Activated CD8-positive, alpha-beta T cell treated with anti-CD3 and anti-CD28 coated beads for 36 hours (primary cell): ENCODE measurements around the gene BRINP3. TPM values are rescaled to one million over a fixed set of nuclear protein-coding genes. Genes with fewer than 3 reads are reported as not detected.

Source experiments
- ATAC-seq: fragments of 200-7000 bp; cut with Tn5 transposase; one replicate; pipeline ENCODE4 v1.10.0; 2021; ENCODE audit warnings: mild to moderate bottlenecking, moderate library complexity
- CTCF ChIA-PET: fragments of 350-600 bp; sonication (Branson Sonifier 250); formaldehyde crosslinking; loops from one replicate; lab custom pipeline; 2021; ENCODE audit warnings: antibody characterized with exemption; lab: Charles Lee
- POLR2A ChIA-PET: fragments of 350-600 bp; sonication (Branson Sonifier 250); formaldehyde crosslinking; loops from one replicate; lab custom pipeline; 2021; ENCODE audit warnings: antibody characterized with exemption; lab: Charles Lee
- DNase-seq: peaks from one replicate; pipeline ENCODE4 v3.0.0-alpha.2; 2020
- H3K27ac Mint-ChIP-seq: one replicate; pipeline ENCODE4 v1.8.0; 2021; ENCODE audit warnings: mild to moderate bottlenecking, mixed read lengths
- H3K27me3 Mint-ChIP-seq: one replicate; pipeline ENCODE4 v1.8.0; 2021; ENCODE audit warnings: mixed read lengths
- H3K36me3 Mint-ChIP-seq: one replicate; pipeline ENCODE4 v1.8.0; 2021; ENCODE audit warnings: low read depth, mixed read lengths
- H3K4me1 Mint-ChIP-seq: one replicate; pipeline ENCODE4 v1.8.0; 2021; ENCODE audit warnings: low read depth, mixed read lengths
- H3K4me3 Mint-ChIP-seq: one replicate; pipeline ENCODE4 v1.8.0; 2021; ENCODE audit warnings: mild to moderate bottlenecking, moderate library complexity, mixed read lengths
- H3K9me3 Mint-ChIP-seq: one replicate; pipeline ENCODE4 v1.8.0; 2021; ENCODE audit warnings: mixed read lengths
- intact Hi-C: fragments of 100-400 bp; cut with micrococcal nuclease; formaldehyde crosslinking; loops from one replicate; pipeline ENCODE4 v1.10.0; 2022
- total RNA-seq, 2 experiments: library from RNA; stranded (reverse); gene quantifications; one replicate each; pipeline ENCODE4 v1.2.3, GENCODE V29; 2021
- TF ChIP-seq, protein P1 (sequence below): fragments of 200-600 bp; IDR thresholded peaks from one replicate; pipeline ENCODE4 v1.8.0; 2022; ENCODE audit warnings: antibody characterized with exemption, mild to moderate bottlenecking

BRINP3 gene
- total RNA-seq, 2 experiments from 2014 or later: not detected

GRCh38 chr1:190377294-190377693 is 100.4 kb downstream of the BRINP3 start:
- no peak overlapping the region for H3K27ac Mint-ChIP-seq
- H3K36me3 Mint-ChIP-seq: no peaks in the 10 kb centered on the region
- ChIA-PET POLR2A (no interaction called here), CTCF (no interaction called here)
- no peaks in the 10 kb centered on the region for H3K4me1 Mint-ChIP-seq
- DNase-seq (no peak), ATAC-seq (no peak)
- H3K4me3 Mint-ChIP-seq: no peak overlapping the region
- TF ChIP-seq, protein P1, sequence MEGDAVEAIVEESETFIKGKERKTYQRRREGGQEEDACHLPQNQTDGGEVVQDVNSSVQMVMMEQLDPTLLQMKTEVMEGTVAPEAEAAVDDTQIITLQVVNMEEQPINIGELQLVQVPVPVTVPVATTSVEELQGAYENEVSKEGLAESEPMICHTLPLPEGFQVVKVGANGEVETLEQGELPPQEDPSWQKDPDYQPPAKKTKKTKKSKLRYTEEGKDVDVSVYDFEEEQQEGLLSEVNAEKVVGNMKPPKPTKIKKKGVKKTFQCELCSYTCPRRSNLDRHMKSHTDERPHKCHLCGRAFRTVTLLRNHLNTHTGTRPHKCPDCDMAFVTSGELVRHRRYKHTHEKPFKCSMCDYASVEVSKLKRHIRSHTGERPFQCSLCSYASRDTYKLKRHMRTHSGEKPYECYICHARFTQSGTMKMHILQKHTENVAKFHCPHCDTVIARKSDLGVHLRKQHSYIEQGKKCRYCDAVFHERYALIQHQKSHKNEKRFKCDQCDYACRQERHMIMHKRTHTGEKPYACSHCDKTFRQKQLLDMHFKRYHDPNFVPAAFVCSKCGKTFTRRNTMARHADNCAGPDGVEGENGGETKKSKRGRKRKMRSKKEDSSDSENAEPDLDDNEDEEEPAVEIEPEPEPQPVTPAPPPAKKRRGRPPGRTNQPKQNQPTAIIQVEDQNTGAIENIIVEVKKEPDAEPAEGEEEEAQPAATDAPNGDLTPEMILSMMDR: no peak
- no peaks in the 10 kb centered on the region for H3K27me3 Mint-ChIP-seq
- intact Hi-C loops: no loop called here
- H3K9me3 Mint-ChIP-seq: peaks cover 6% of the 10 kb centered on the region

DNA sequence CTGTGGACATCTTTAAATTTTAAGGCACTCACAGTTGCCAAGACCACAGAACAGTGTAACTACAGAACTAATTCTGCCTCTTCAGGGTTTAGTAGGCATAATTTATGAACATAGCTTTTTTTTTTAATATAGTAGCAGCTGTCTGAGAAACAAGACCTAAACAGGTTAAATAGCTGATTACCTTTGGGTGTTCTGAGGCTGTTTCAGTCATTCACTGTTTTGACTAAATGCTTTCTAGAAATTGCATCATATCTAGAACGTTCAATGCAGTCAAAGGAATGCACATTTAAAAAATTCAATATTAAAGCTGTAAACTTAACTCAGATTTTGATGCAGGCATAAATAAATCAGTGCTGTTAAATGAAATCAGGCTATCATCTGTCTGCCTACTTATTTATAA is 101.6 kb downstream of the BRINP3 start:
- no peaks in the 10 kb centered on the region for H3K36me3 Mint-ChIP-seq
- ChIA-PET CTCF (no interaction called here), POLR2A (no interaction called here)
- ATAC-seq (no peak), DNase-seq (no peak)
- TF ChIP-seq, protein P1: no peak
- no peak overlapping the region for H3K4me3 Mint-ChIP-seq
- no peaks in the 10 kb centered on the region for H3K4me1 Mint-ChIP-seq
- intact Hi-C loops: no loop called here
- peaks cover 5% of the 10 kb centered on the region for H3K9me3 Mint-ChIP-seq
- H3K27me3 Mint-ChIP-seq: no peaks in the 10 kb centered on the region
- no peak overlapping the region for H3K27ac Mint-ChIP-seq

DNA sequence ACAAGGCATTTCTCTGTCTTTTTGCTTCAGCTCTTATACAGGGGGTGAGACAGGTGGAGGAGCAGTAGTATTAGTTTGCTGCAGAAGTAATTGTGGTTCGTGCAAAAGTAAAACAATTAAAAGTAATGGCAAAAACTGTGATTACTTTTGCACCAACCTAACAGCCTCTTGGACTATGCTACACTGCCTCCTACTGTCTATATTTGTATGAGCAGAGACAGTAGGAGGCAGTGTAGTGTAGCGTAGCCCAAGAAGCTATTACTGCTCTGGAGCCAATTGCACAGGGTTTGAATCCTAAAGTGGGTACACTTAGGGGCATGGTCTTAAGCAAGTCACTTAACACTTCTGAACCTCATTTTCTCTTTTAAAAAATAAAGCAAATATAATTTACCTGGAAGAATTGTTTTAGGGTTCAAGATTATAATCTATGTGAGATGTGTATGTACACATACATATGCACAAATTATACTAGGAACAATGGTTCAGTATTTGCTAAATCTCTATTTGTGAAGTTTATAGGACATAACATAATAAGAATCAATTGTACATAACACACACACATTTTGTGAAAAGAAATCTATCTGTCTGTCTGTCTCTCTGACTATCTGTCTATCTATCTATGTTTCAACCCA is 103.8 kb downstream of the BRINP3 start:
- ChIA-PET POLR2A (no interaction called here), CTCF (no interaction called here)
- DNase-seq: no peak
- Mint-ChIP-seq H3K27ac (no peak overlapping the region), H3K4me1 (no peaks in the 10 kb centered on the region), H3K36me3 (no peaks in the 10 kb centered on the region), H3K27me3 (no peaks in the 10 kb centered on the region), H3K4me3 (no peak overlapping the region), H3K9me3 (peaks cover 4% of the 10 kb centered on the region)
- TF ChIP-seq, protein P1: no peak
- intact Hi-C loops: no loop called here
- ATAC-seq: no peak

DNA sequence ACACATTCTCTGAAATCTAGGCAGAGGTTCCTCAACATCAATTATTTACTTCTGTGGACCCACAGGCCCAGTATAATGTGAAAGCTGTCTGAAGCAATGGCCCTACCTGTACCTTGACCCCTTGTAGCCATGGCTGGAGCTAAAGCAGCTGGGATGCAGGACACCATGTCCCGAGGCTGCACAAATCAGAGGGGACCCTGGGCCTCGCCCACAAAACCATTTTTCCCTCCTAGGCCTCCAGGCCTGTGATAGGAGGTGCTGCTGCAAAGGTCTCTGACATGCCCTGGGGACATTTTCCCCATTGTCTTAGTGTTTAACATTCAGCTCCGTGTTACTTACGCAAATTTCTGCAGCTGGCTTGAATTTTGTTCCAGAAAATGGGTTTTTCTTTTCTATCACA is 110.5 kb downstream of the BRINP3 start:
- ChIA-PET CTCF (no interaction called here), POLR2A (no interaction called here)
- no peak for DNase-seq
- Mint-ChIP-seq H3K4me3 (no peak overlapping the region), H3K36me3 (no peaks in the 10 kb centered on the region), H3K27ac (no peak overlapping the region), H3K4me1 (no peaks in the 10 kb centered on the region), H3K27me3 (no peaks in the 10 kb centered on the region), H3K9me3 (peaks cover 8% of the 10 kb centered on the region)
- intact Hi-C loops: no loop called here
- TF ChIP-seq, protein P1: no peak
- no peak for ATAC-seq

GRCh38 chr1:190365283-190365682 is 112.4 kb downstream of the BRINP3 start:
- Mint-ChIP-seq H3K36me3 (no peaks in the 10 kb centered on the region), H3K27me3 (no peaks in the 10 kb centered on the region), H3K4me1 (no peaks in the 10 kb centered on the region), H3K4me3 (no peak overlapping the region), H3K27ac (no peak overlapping the region), H3K9me3 (peaks cover 14% of the 10 kb centered on the region)
- TF ChIP-seq, protein P1: no peak
- DNase-seq: no peak
- POLR2A ChIA-PET: no interaction called here
- no peak for ATAC-seq
- intact Hi-C loops: no loop called here
- CTCF ChIA-PET: no interaction called here
